NCI-H2081 (cell line): ENCODE measurements around the gene BANK1.

Experiments used
- DNase-seq, 2 experiments: peaks; one replicate each; lab custom pipeline; 2025; lab: John Stamatoyannopoulos, UW

Gene BANK1

DNA sequence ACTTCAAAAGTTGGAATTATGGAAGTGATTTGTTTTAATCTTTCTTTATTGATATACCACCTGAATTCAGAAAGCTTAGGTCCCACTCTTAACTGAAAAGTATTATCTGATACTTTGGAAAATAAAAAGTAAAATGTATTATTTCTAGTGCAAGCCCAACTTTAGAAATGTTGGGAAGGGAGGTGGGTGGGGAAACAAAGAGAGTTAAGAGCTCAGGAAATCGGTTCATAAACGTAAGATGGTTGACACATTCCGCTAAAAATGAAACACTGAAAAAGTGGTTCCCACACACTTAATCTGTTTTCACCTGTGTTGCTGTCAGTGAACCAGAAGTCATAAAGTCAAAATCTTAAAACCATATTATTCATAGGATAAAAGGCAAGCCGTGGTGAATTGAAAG lies 237.4 kb downstream of the BANK1 start:
- DNase-seq: no peak

DNA sequence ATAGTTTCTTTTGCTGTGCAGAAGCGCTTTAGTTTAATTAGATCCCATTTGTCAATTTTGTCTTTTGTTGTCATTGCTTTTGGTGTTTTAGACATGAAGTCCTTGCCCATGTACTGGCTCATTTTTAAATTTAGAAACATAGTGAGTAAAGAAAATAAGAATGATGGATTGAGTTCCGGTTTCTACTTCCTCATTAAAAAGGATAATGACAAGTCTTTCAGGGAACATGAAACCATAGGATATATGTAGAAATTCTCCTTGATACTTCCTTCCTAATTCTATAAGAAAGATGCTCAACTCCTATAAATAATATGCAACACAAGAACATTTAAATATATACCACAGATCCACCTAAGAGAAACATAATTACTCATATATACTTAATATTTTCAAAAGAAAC lies 240.9 kb downstream of the BANK1 start:
- DNase-seq: no peak

DNA sequence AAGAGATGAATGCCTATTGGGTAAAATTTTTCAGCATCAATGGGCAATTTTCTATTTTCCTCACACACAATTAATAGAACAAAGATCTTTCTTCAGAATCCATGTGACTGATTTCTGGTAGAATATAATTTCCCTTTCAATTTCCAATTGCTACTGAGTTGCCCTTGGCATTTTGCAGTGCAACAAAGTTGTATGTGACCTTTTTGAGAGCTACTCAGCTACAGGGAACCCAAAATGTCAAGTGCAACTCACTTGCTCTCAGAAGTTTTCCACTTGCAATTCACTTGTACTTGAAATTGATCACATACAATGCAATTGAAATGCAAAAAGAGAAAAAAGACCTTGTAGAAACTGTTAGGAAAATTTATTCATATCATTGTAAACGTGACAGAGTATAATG lies 245.5 kb downstream of the BANK1 start:
- no peak for DNase-seq

DNA sequence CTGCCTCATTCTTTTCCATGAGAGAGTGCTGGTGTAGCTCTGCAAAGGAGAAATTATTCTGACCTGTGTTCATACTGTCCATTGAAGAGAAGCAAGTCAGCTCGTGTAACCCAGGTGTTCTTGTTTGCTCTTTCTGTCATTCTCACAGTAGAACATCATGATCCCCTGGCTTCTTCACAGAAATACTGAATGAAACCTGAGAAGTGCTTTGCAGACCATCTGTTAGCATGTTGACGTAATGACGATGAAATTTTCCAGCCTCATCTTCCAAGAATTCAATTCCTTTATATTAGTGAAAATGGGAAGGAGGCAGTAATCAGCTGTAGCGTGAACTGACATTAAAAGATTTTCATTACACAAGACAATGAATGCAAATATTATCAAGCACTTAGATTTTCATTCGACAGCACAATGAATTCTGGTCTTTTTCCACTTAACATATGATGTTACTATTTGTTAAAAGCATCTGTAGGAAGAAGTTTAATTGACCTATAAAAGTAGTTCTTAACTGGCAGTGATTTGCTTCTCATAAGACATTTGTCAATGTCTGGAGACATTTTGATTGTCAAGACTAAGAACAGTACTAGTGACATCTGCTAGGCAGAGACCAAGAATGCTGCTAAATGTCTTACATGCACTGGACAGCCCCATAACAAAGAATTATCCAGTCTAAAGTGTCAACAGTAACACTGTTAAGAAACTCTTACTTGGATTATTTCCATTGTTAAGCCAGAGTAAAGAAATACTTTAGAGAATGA lies 246.3 kb downstream of the BANK1 start:
- peak; percentile 3 to 14 for DNase-seq

DNA sequence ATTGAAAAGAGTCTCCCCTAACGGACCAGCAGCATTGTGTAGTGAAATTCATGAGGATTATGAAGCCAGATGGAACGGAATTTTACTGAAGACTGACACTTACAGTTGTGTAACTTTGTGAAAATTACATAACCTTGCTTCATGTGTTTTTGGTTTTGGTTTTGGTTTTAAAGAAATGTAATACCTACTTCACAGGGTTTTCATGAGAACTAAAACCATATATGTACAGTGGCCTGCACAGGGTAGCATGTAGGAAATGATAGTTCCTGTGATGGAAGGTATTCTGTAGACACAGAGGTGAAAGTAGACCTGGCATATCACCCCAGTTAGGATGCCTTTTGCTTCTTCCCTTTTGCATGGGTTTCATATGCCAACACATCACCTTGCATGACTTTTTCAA lies 247.0 kb downstream of the BANK1 start:
- DNase-seq: no peak

DNA sequence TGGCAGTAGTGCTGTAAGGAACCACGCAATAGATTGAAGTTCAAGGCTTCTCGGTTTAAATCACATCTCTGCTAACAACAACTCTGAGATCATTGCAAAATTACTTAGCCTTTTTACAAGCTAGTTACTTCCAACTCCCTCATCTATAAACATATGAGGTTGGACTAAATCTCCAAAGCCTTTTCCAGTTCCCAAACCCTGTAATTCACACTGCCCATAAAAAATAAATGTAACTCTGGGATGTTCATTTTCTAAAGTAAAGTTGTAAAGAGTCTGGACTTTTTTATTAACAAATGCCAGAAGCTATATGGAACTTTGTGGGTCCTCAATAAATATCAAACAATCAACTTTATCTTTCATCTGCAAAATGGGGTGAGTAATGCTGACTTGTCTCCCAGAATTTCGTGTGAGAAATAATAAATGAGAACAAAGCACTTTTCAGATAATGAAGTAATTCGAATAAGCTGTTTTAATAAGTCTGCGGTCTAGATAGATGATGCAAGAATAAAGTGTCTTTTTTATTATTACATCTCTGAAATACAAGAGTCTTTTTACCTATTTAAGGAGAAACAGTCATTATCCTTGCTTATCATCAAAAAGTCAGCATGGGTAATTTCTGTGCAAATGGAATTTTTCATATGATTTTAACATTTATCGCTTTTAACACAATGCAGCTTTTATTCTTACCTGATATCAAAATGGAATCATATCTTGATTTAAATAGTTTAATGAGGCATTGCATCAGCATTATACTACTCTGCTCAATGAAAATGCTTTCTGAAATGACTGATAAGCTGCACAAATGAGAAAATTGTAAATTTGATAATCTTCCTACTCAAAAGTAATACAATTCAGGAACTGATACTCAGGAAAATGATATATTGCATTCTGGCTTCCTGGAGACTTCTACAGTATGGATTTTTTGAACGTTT lies 252.6 kb downstream of the BANK1 start:
- DNase-seq: no peak

DNA sequence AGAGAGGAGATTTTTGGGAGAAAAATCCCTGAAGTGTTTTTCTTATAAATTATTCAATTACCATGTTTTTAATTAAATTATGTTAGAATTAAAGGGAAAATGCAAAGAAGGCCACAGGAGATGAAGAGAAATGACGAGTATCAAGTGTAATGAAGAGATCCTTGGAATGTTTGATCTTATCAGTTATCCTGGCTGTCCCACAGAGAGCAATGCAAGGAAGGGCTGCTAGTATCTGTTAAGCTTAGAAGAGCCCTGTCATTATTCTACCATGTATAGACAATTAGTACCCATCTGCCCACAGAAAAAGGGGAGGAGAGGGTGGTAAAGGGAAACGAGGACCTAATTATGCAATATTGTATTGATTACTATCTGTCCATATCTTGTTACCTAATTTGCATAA lies 257.1 kb downstream of the BANK1 start:
- no peak for DNase-seq

DNA sequence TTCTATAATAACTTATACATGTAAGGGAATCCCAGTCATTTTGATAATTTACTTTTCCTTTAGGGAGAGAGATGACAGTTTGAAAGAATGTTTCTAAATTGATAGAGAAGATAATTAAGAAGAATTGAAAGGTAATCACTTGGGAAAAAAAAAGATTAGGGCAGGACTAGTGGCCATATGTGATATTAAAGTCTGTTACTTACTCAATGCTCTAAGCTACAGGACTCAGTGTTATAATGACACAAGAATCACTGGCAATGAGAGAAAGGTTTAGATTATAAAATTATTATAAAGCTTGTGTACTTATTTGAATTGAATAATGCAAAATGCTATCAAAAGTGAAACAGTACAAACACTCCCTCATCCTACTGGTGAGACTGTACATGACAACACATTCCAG lies 265.3 kb downstream of the BANK1 start:
- DNase-seq: no peak

DNA sequence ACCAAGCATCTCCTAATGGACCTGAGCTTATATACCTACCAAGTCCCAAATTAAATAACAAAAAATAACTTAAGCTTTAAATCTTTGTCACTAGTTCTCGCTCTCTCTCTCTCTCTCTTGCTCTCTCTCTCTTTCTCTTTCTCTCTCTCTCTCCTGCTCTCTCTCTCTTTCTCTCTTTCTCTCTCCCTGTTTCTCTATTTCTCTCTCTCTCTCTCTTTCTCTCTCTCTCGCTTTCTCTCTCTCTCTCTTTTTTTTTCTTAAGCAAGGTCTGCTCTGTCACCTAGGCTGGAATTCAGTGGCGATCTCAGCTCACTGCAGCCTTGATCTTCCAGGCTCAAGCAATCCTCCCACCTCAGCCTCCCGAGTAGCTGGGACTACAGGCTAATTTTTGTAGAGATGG lies 266.6 kb downstream of the BANK1 start:
- no peak for DNase-seq

DNA sequence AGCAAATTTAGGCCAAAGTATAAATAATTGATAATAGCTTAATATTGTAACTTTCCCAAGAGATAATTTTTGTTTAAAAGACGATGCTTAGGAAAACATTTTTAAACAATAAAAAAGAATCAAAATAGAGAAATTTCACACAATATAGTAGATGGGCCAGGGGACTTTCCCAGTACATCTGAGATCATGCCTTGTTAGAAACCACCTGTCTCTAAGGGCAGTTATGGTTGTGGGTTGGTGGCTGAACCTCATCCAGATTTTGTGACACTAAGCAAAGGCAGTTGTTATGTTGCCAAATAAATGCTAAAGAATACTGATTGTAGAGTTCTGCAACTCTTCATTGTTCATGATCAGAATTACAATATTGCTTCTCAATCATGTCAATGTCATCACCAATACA lies 270.6 kb downstream of the BANK1 start:
- no peak for DNase-seq

DNA sequence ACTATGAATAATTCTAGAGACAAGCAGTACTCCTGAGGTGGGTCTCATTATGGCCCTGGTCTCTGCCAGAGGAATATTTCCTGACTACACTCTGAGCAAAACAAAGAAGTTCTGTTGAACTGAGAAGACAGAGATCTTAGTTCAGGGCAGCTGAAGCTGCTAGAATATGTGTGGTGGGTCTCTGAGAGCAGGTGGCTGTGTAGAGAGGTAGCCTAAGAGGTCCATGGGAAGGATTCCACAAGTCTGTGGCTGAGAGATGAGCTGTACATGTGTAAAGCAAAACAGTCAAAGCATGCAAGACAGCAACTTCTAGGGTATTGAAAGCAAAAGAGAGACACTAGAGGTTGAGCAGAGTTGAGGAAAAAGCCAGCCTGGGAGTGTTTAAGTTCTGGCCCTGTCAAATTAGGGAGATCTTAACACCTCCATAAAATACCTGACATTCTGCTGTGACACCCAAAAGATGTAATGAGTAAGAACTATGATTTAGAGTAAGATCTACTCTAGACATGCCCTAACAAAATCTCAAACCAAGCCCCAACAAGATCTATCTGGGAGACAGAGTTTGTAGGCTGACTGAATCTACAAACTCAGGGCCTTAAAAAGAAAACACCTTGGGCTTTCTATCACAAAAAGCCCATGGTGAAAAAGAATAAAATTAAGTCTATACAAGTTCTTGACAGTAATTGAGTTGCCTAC lies 274.4 kb downstream of the BANK1 start:
- no peak for DNase-seq

DNA sequence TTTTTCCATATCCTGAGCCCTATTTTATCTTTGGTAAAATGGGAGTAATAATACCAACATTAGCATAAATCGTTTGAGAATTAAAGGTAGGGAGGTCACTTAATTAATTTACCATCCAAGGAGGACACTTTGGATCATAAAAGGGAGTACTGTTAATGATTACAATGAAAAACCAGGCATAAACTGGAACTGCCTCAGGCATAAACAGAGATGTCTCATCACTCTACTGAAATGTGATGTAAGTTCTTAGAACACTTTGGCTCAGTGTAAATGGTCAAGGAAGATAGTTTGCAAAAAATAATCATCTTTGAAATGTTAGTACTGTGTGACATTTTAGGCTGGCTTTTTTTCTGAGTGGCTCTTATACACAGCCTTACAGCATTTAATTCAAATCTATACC lies 286.1 kb downstream of the BANK1 start:
- DNase-seq: no peak

DNA sequence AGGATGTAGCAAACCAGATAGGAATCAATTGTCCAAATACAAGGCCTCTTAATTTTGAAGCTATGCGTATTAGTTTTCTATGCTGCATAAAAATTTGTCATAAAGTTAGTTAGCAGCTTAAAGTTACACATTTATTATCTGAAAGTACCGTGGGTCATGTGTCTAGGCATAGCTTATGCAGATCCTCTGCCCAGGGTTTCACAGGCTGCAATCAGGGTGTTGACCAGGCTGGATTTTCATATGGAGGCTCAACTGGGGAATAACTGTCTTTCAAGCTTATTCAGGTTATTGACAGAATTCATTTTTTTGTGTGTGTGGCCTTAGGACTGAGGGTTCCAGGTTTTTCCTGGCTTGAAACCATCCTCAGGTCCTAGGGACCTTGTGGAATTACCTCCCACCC lies 289.7 kb downstream of the BANK1 start:
- DNase-seq: no peak

DNA sequence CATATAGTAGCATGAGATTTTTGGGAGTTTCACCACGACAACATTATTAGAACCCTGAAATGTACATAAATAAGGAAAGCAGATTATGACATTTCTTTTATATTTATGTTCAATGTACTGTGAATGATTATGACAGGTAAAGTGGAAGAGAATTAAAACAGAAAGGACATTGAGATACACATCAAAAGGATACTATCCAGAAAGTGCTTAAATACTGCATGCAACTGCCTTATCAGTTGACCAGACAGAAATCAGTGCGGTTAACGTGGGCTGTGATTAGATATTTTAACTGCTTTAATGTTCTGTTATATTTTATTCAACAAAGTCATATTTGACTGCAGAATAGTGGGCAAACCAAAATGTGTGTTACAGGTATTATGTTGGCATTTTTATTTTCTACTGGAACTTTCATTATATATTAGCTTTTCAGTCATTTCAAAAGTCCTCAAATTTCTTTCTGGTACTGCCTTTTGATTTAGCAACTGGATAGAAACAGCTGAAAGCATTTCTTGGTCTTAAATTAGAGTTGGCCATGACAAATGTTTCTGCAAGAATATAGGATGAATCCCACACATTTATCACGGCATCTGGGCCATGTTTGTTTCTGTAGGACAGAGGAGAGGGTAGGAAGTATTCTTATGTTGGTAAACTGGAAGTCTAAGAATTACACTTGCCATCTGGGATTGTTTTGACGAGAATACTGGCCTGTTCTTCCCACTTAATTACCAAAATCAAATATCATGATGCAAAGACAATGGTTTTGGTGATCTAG lies 299.5 kb downstream of the BANK1 start:
- DNase-seq: no peak

DNA sequence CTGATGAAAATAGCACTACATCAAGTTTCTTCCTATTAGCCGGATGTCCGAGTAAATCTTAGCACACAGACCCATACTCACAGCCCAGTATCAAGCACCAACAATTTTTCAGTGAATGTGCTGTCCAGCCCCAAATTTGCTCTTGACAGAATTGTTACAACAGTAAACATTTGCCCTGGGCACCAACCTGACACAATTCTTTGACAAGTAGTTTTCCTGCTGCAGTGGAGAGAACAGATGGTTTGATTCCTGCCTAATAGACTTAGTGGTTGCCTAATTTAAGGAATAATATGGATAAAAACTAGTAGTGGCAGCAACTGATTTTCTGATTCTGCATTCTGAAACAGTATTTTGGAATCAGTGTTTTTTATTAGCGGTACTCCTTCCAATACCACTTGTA lies 301.1 kb downstream of the BANK1 start:
- no peak for DNase-seq

DNA sequence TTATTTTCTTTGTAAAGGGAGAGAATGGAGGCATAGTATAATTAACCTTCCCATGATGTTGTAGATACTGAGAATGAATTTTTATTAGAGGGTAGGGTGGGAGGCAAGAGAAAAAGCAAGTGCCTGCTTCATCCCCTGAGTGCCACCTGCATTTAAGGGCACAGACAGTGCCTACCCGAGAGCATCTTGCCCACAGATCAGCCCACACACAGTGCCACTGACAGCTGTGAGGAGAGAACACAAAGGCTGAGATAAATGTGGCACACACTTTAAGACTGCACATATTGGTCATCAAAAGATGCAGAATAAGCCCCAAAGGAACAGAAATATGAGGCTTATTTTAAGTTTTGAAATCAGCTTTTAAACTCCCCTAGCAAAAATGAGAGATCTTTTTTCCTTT lies 304.0 kb downstream of the BANK1 start:
- no peak for DNase-seq

DNA sequence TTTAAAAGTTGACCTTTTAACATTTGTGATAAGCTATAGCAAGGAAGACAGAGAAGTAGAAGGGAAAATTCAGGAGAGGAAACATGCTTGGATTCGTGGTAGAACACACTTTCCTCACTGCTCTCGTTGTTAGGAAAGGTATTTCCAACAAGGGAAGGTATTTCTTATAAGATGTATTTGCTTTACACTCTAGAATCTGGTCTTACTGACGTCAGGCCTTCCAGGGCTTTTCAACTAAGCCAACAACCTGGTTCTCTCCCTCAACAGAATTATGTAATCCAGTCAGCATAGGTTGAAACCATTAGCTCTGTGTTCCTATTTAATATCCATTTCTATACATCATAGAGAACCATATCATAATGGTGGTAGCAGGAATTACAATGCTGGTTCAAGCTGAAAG lies 312.8 kb downstream of the BANK1 start:
- DNase-seq: no peak

DNA sequence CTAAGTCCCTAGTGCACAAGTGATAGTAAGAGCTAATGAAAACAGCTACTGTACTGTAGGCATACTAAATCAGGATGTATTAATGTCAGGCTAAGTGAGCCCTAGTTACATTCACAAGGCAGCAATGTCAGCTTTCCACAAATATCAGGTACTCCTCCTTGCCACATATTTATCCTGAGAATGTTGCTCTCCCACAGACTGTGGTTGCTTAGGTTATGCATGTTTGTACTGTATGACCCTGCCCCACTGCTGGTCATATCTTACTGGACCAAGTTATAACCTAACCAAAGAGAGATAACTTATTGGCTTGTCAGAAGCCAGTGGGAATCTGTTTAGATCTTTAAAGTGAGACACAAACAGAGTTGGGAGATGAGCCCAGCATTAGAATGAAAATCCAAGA lies 313.7 kb downstream of the BANK1 start:
- no peak for DNase-seq

DNA sequence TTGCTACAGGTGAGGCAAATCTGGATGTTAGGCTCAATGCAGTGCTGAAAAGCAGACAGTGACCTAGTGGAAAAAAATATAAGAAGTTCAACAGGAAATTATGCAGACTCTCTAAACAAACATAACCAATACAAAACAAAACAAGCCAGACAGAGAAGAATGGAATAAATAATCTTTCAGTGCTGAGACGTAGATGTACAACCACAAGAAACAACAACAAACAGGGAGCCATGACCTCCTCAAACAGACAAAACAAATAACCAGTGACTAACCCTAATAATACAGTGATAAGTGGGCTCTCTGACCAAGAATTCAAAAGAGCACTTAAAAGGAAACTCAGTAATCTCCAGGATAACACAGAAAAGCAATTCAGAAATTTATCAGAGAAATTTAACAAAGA lies 315.5 kb downstream of the BANK1 start:
- no peak for DNase-seq

DNA sequence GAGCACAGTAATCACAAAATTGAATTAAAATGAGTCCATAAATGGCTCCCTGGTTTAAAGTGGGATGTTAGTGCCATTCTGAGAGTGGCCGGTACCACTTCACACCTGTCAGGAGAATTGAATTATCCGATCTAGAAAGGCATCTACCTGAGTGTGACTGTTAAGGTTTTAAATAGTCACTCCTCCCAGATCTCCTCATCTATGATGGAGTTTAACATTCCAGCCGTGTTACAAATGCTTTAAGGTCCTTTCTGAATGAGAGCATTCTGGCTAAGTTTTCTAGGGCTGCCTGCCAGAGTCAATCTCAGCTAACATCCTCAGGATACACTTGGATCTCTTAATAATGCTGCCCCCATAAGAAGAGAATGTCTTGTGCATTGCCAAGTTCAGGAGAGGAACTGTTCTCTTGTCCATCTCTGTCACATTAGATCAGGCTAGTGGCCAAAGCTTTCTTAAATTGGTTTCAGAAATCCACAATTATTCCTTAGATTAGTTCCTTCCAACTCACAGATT lies 323.6 kb downstream of the BANK1 start:
- DNase-seq: no peak

DNA sequence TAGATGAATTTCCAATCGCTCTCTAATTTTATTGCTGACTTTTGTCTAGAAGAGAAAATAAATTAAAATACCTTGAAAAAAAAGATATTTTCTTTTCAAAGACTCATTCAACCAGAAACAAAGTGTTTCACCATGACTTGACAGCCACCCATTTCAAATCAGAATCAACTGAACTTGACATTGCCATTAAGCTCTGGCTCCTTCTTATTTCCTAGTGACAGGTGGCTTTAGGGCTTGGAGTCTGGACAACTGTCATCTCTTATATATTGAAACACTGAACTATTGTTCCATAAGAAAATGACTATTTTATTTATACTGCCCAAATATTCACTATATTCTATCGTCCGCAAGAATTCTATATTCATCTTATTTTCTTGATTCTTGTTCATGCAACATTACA lies 325.6 kb downstream of the BANK1 start:
- DNase-seq: no peak

DNA sequence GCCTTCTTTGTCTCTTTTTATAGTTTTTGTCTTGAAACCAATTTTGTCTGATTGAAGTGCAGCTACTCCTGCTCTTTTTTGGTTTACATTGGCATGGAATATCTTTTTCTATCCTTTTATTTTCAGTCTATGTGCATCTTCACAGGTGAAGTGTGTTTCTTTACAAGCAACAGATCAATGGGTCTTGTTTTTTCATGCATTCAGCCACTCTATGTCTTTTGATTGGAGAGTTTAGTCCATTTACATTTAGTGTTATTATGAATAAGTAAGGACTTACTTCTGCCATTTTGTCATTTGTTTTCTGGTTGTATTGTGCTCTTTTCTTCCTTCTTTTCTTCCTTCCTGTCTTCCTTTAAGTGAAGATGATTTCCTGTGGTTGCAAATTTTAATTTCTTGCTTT lies 330.3 kb downstream of the BANK1 start:
- DNase-seq: no peak
